ENCODE data around the gene CASD1. TPM values are rescaled to one million over a fixed set of nuclear protein-coding genes. Genes with fewer than 3 reads are reported as not detected.

Gene CASD1
- total RNA-seq, 2 donors from 2014 or later = 40.4 to 68.8 TPM

- Histone ChIP-seq H3K36me3 (ENCODE audit: control insufficient read depth, insufficient read depth, low read length) (no peaks in the 10 kb centered on the region), H3K4me1 (ENCODE audit: control insufficient read depth, insufficient read depth, low read length) (peaks cover 9% of the 10 kb centered on the region), H3K9ac (ENCODE audit: extremely low read depth, low read length, poor library complexity, severe bottlenecking) (no peak overlapping the region), H3K4me3 (ENCODE audit: low read length) (no peak overlapping the region), H3K27ac (ENCODE audit: low read depth, low read length) (no peak overlapping the region), H3K9me3 (ENCODE audit: control insufficient read depth, low read length) (peaks cover 8% of the 10 kb centered on the region), H3K27me3 (ENCODE audit: control insufficient read depth, insufficient read depth, low read length, poor library complexity, severe bottlenecking) (no peaks in the 10 kb centered on the region)
- Mint-ChIP-seq H3K4me1 (peaks cover 19% of the 10 kb centered on the region), H3K27ac (no peak overlapping the region), H3K9me3 (peaks cover 1% of the 10 kb centered on the region), H3K36me3 (ENCODE audit: low read depth) (peaks cover 14% of the 10 kb centered on the region), H3K4me3 (no peak overlapping the region), H3K27me3 (ENCODE audit: insufficient read depth) (no peaks in the 10 kb centered on the region)
- no peak for DNase-seq
- WGBS, 2 experiments (ENCODE audit: insufficient coverage in 1 of 2, insufficient read length in 1 of 2) = 100% methylated on average over 1 of the region's 1 CpG; no CpG with 5 or more reads in 1 of the 2 experiments
- TF ChIP-seq CTCF (conservative IDR thresholded peaks at IDR 0.05) = no peak
Measured at GRCh38 chr7:94602181-94602580, 92.6 kb downstream of the CASD1 start.

GRCh38 chr7:94605031-94605430, 95.4 kb downstream of the CASD1 start:
- Histone ChIP-seq H3K4me3 (ENCODE audit: low read length) (no peak overlapping the region), H3K9ac (ENCODE audit: extremely low read depth, low read length, poor library complexity, severe bottlenecking) (no peak overlapping the region), H3K9me3 (ENCODE audit: control insufficient read depth, low read length) (peaks cover 8% of the 10 kb centered on the region), H3K27ac (ENCODE audit: low read depth, low read length) (no peak overlapping the region), H3K36me3 (ENCODE audit: control insufficient read depth, insufficient read depth, low read length) (no peaks in the 10 kb centered on the region), H3K27me3 (ENCODE audit: control insufficient read depth, insufficient read depth, low read length, poor library complexity, severe bottlenecking) (no peaks in the 10 kb centered on the region), H3K4me1 (ENCODE audit: control insufficient read depth, insufficient read depth, low read length) (peaks cover 9% of the 10 kb centered on the region)
- DNase-seq = no peak
- peaks cover 1% of the 10 kb centered on the region for H3K9me3 Mint-ChIP-seq
- peaks cover 19% of the 10 kb centered on the region for H3K4me1 Mint-ChIP-seq
- H3K27me3 Mint-ChIP-seq (ENCODE audit: insufficient read depth) = no peaks in the 10 kb centered on the region
- no peak for TF ChIP-seq CTCF (conservative IDR thresholded peaks at IDR 0.05)
- peaks cover 8% of the 10 kb centered on the region for H3K36me3 Mint-ChIP-seq (ENCODE audit: low read depth)
- no peak overlapping the region for H3K4me3 Mint-ChIP-seq
- no peak overlapping the region for H3K27ac Mint-ChIP-seq
- 100% methylated on average over 1 of the region's 1 CpG; no CpG with 5 or more reads in 1 of the 2 experiments for WGBS, 2 experiments (ENCODE audit: insufficient coverage in 1 of 2, insufficient read length in 1 of 2)

Other genes with a start within 250 kb of the CASD1 start
- gene COL1A2, start 114.9 kb upstream of the CASD1 start, total RNA-seq = 10 to 100 TPM; 42.2 to 99.7 TPM
- 10 to 100 TPM; 40.9 to 45.9 TPM for gene SGCE, start 146.3 kb downstream of the CASD1 start, total RNA-seq